Right lobe of liver (tissue), 4 donors: ENCODE measurements around the gene MAST4.

Experiments
- POLR2A ChIP-seq: fragments of 450-650 bp; IDR thresholded peaks from one replicate; pipeline ENCODE4 v1.6.1; 2017; ENCODE audit warnings: antibody characterized with exemption, mild to moderate bottlenecking
- TF ChIP-seq, protein P1 (sequence below), 4 donors: fragments of 200-600 bp in 3 of 4; fragments of 450-650 bp in 1 of 4; IDR thresholded peaks; one replicate each; pipeline versions ENCODE4 v1.5.1 to v1.8.0; 2016 to 2022; ENCODE audit warnings: antibody characterized with exemption in 4 of 4, mild to moderate bottlenecking in 2 of 4
- donor health status: DM: no; HTN: no; CAD: no.
- donor health status: DM: no; HTN: no; CAD: no.
- donor health status: DM: no; HTN: yes; CAD: no.

DNA sequence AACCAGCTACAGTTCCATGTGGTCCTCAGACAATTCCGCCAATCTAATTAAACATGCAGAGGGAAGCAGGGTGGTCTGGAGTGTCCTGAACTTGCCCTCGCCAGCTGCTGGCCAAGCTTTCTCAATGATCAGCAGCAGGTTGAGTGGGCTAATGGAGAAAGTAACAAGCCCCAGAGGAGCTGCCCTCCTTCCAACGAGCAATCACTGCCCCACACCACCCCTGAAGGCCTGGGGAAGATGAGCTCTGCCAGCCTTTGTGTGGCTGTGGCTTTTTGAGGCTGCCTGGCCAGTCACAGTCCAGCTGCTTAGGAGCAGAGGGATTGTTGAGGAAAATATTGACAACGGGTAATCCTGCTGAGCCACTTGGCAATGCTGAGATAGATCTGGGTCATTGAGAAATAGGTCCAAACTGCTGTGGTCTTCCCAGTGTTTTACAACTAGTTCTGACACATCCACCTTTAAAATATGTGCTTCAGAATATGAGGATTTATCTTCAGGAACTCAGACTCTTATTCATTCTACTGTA, 493.1 kb downstream of the MAST4 start:
- TF ChIP-seq, protein P1, sequence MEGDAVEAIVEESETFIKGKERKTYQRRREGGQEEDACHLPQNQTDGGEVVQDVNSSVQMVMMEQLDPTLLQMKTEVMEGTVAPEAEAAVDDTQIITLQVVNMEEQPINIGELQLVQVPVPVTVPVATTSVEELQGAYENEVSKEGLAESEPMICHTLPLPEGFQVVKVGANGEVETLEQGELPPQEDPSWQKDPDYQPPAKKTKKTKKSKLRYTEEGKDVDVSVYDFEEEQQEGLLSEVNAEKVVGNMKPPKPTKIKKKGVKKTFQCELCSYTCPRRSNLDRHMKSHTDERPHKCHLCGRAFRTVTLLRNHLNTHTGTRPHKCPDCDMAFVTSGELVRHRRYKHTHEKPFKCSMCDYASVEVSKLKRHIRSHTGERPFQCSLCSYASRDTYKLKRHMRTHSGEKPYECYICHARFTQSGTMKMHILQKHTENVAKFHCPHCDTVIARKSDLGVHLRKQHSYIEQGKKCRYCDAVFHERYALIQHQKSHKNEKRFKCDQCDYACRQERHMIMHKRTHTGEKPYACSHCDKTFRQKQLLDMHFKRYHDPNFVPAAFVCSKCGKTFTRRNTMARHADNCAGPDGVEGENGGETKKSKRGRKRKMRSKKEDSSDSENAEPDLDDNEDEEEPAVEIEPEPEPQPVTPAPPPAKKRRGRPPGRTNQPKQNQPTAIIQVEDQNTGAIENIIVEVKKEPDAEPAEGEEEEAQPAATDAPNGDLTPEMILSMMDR (IDR thresholded peaks at IDR 0.05), result no peak
- TF ChIP-seq POLR2A, result no peak
